Measurements from ENCODE around the gene CNTD1. TPM values are rescaled to one million over a fixed set of nuclear protein-coding genes. Genes with fewer than 3 reads are reported as not detected.

Gene CNTD1, protein sequence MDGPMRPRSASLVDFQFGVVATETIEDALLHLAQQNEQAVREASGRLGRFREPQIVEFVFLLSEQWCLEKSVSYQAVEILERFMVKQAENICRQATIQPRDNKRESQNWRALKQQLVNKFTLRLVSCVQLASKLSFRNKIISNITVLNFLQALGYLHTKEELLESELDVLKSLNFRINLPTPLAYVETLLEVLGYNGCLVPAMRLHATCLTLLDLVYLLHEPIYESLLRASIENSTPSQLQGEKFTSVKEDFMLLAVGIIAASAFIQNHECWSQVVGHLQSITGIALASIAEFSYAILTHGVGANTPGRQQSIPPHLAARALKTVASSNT
- under 1 TPM in 1 of 2 donors, not detected in 1; 0.81 TPM for total RNA-seq
- 1 to 10 TPM in 1 of 2 donors, under 1 TPM in 1; 0.33 to 2.1 TPM for polyA plus RNA-seq
- long read RNA-seq, donor 1, partial matches to known transcripts, result 0 of 1 reads
- long read RNA-seq, donor 1, other reads (novel, unspliced or antisense), result 1 of 1 reads
- long read RNA-seq, donor 2, partial matches to known transcripts, result 0 of 3 reads
- long read RNA-seq, donor 2, other reads (novel, unspliced or antisense), result 3 of 3 reads

DNA sequence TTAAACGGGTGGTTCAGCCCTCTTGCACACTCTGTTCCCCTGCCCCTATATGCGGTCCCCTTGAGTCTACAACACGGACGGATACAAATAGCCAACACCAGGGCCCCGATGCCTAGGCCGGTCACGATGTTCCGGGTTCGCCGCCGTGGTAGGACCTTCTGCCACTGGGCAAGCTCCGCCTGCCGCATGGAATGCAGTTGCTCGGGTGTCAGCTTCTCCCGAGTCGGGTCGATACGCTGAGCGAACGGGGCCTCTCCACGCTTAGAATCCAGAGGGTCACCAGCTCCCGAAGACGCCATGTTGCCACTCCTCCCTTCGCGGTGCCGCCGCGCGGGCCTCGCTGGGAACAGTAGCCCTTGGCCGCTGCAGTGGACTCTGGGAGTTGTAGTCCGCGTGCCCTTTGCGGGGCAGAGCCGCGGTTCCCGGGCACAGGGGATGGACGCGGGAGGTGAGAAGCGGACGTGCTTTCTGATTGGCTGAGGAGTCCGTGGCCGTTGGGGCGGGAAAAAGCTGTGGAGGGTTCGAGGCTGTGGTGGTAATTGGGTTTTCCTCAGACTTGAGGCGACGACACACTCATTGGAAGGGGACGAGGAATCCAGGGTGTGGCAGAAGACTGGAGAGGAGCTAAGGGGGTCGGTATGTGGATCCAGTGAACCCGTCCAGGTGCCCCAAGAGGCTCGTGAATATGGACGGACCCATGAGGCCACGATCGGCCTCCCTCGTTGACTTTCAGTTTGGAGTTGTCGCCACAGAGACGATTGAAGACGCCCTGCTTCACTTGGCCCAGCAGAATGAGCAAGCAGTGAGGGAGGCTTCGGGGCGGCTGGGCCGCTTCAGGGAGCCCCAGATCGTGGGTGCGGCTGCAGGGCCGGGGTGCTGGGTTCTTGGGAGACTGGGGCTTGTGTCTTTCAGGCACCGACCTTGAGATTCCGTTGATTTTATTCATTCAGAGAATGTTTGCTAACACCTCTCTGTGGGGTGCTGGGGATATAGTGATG is at the start of gene CNTD1, which contains the start of gene COA3:
CNTD1 (plus strand) TSS at position 479 of the 998 bp plus-strand sequence; CDS start at position 686, 207 bp downstream.
COA3 (minus strand) TSS at position 322 of the 998 bp plus-strand sequence; CDS start at position 299, 23 bp downstream.
- Histone ChIP-seq H3K4me1 (ENCODE audit: control insufficient read depth in 1 of 2, insufficient read depth in 2 of 2, low read length in 2 of 2) (no peaks in the 10 kb centered on the region), H3K27me3 (ENCODE audit: control insufficient read depth in 1 of 2, insufficient read depth in 2 of 2, low read length in 1 of 2) (no peaks in the 10 kb centered on the region), H3K9me3 (ENCODE audit: control insufficient read depth, low read length) (no peaks in the 10 kb centered on the region), H3K36me3 (ENCODE audit: control insufficient read depth in 1 of 2, insufficient read depth in 2 of 2, low read length in 1 of 2) (no peaks in the 10 kb centered on the region), H3K4me3 (ENCODE audit: low read length in 2 of 2) (peak within 1 kb of the TSS; percentile 41 to 56), H3K27ac (ENCODE audit: low read depth in 1 of 2, low read length in 2 of 2) (no peak within 1 kb of the TSS)
- DNase-seq (peak; percentile 91 to 96), ATAC-seq (ENCODE audit: low FRiP score) (peak; percentile 92)
- intact Hi-C loops (cut with DNase I), result no loop called here
- 26% methylated on average over 66 of the region's 66 CpGs for WGBS, 2 donors

DNA sequence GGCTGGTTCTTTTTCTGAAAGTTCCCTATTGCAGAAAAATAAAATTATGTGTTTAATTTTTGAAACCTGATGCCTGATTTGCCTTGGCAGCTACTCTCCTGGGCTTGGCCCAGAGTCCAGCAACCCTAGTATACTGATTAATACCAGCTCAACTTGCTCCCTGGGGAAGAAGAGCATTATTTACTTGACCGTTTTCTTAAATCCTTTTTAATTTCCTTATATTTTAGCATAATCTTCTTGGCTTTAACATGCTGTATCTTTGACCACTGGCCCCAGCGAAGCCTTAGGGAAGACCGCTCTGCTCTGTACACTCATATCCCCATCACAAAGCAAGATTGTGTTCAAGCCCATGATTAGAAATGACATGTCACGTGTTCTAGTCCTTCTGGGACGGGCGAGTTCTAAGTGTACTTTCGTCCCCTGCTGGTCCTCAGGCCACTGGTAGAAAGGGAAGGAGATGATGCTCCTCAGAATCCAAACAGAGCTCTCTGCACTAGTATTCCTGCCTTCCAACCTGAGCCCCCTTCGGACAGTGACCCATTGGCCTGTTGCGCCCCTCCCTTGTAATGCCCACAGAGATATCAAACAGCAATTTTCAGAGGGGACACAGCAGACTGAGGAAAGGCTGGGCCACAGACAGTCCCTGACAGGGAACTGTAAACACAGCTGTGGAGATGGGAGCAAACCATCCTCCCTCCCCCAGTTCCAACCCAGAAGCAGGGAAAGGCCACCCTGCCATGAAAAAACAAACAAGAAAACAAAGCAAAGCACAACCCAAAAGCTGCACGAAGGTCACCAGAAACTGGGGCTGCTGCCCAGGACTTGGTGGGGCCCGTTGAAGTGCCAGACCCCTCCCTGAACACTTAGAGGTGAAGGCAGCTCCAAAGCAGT is 49.5 kb upstream of the CNTD1 start:
- intact Hi-C loops (cut with DNase I), result no loop called here
- no peaks in the 10 kb centered on the region for H3K27me3 ChIP-seq (ENCODE audit: control insufficient read depth in 1 of 2, insufficient read depth in 2 of 2, low read length in 1 of 2)
- peak; percentile 25 for ATAC-seq (ENCODE audit: low FRiP score)

DNA sequence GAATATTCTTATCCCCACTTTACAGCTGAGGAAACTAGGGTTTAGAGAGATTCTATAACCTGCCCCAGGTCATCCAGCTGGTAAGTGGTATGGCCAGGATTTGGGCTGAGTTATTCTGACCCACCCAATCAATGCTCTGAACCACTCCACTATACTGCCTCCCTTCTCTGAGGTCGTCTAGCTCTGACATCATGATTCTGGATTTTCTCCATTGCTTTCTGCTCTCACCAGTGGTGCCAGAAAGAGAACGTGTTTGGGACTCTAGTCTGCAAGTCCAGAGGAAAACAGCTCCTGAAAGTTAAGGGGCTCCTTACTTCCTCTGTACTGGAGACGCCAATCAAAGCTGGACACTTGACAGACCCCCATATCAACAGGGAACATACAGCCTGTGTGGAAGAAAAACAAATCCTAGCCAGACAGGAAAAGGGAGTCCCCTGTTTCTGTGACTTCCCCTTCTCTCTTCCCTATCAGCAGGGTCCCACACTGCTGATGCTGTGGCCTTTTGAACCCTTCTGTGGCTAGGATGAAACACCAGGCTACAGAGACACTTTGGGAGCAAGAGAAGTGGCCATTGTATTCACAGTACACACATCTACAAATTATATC is 47.8 kb upstream of the CNTD1 start:
- Histone ChIP-seq H3K9me3 (ENCODE audit: control insufficient read depth, low read length) (no peaks in the 10 kb centered on the region), H3K27ac (ENCODE audit: low read depth in 1 of 2, low read length in 2 of 2) (no peak overlapping the region), H3K4me1 (ENCODE audit: control insufficient read depth in 1 of 2, insufficient read depth in 2 of 2, low read length in 2 of 2) (no peaks in the 10 kb centered on the region), H3K36me3 (ENCODE audit: control insufficient read depth in 1 of 2, insufficient read depth in 2 of 2, low read length in 1 of 2) (no peaks in the 10 kb centered on the region), H3K4me3 (ENCODE audit: low read length in 2 of 2) (no peak overlapping the region), H3K27me3 (ENCODE audit: control insufficient read depth in 1 of 2, insufficient read depth in 2 of 2, low read length in 1 of 2) (no peaks in the 10 kb centered on the region)
- intact Hi-C loops (cut with DNase I), result no loop called here
- DNase-seq (no peak), ATAC-seq (ENCODE audit: low FRiP score) (peak; percentile 14)
- 13 to 15% methylated on average over 3 of the region's 3 CpGs for WGBS, 2 donors

More for the DNA sequence above, 49.5 kb upstream of the CNTD1 start:
- no peaks in the 10 kb centered on the region for H3K4me1 ChIP-seq (ENCODE audit: control insufficient read depth in 1 of 2, insufficient read depth in 2 of 2, low read length in 2 of 2)
- DNase-seq, result no peak
- no peaks in the 10 kb centered on the region for H3K9me3 ChIP-seq (ENCODE audit: control insufficient read depth, low read length)
- no peak overlapping the region for H3K27ac ChIP-seq (ENCODE audit: low read depth in 1 of 2, low read length in 2 of 2)
- H3K4me3 ChIP-seq (ENCODE audit: low read length in 2 of 2), result no peak overlapping the region
- no peaks in the 10 kb centered on the region for H3K36me3 ChIP-seq (ENCODE audit: control insufficient read depth in 1 of 2, insufficient read depth in 2 of 2, low read length in 1 of 2)
- 67 to 68% methylated on average over 11 of the region's 11 CpGs for WGBS, 2 donors

DNA sequence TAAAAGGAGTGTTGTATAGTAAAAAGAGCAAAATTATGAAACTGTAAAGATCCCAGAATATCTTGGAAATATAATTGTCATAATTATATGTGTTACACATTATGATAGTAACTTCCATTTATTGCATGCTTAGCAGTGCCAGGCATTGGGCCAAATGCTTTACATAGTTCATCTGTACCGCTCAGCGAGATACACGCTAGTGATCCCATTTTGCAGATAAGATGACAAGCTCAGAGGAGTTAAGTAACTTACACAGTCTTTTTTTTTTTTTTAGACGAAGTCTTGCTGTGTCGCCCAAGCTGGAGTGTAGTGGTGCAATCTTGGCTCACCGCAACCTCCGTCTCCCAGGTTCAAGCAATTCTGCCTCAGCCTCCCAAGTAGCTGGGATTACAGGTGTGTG is 47.0 kb upstream of the CNTD1 start:
- intact Hi-C loops (cut with DNase I), result no loop called here
- DNase-seq, result no peak
- no peak overlapping the region for H3K27ac ChIP-seq (ENCODE audit: low read depth in 1 of 2, low read length in 2 of 2)

GRCh38 chr17:42754782-42755181 is 43.9 kb upstream of the CNTD1 start:
- H3K27ac ChIP-seq (ENCODE audit: low read depth in 1 of 2, low read length in 2 of 2), result no peak overlapping the region
- H3K27me3 ChIP-seq (ENCODE audit: control insufficient read depth in 1 of 2, insufficient read depth in 2 of 2, low read length in 1 of 2), result no peaks in the 10 kb centered on the region
- H3K4me1 ChIP-seq (ENCODE audit: control insufficient read depth in 1 of 2, insufficient read depth in 2 of 2, low read length in 2 of 2), result no peaks in the 10 kb centered on the region
- no peaks in the 10 kb centered on the region for H3K36me3 ChIP-seq (ENCODE audit: control insufficient read depth in 1 of 2, insufficient read depth in 2 of 2, low read length in 1 of 2)
- ATAC-seq (ENCODE audit: low FRiP score) (peak; percentile 82), DNase-seq (peak; percentile 61 to 78)
- H3K9me3 ChIP-seq (ENCODE audit: control insufficient read depth, low read length), result no peaks in the 10 kb centered on the region
- H3K4me3 ChIP-seq (ENCODE audit: low read length in 2 of 2), result no peak overlapping the region
- 71 to 74% methylated on average over 3 of the region's 3 CpGs for WGBS, 2 donors
- intact Hi-C loops (cut with DNase I), result no loop called here

More for the DNA sequence above, 47.0 kb upstream of the CNTD1 start:
- Histone ChIP-seq H3K27me3 (ENCODE audit: control insufficient read depth in 1 of 2, insufficient read depth in 2 of 2, low read length in 1 of 2) (no peaks in the 10 kb centered on the region), H3K9me3 (ENCODE audit: control insufficient read depth, low read length) (no peaks in the 10 kb centered on the region), H3K4me1 (ENCODE audit: control insufficient read depth in 1 of 2, insufficient read depth in 2 of 2, low read length in 2 of 2) (no peaks in the 10 kb centered on the region), H3K36me3 (ENCODE audit: control insufficient read depth in 1 of 2, insufficient read depth in 2 of 2, low read length in 1 of 2) (no peaks in the 10 kb centered on the region), H3K4me3 (ENCODE audit: low read length in 2 of 2) (no peak overlapping the region)
- WGBS, 2 donors, result 47 to 55% methylated on average over 7 of the region's 7 CpGs
- ATAC-seq (ENCODE audit: low FRiP score), result no peak

GRCh38 chr17:42759982-42760651 is 38.5 kb upstream of the CNTD1 start:
- intact Hi-C loops (cut with DNase I), result loop anchor here in 1 of 2 donors (5.0 to 10.0 kb wide), 2 partner anchors 38 to 175 kb away; no protein-coding TSS in a partner anchor
- H3K36me3 ChIP-seq (ENCODE audit: control insufficient read depth in 1 of 2, insufficient read depth in 2 of 2, low read length in 1 of 2), result no peaks in the 10 kb centered on the region
- no peak overlapping the region for H3K4me3 ChIP-seq (ENCODE audit: low read length in 2 of 2)
- DNase-seq (no peak), ATAC-seq (ENCODE audit: low FRiP score) (no peak)
- no peaks in the 10 kb centered on the region for H3K27me3 ChIP-seq (ENCODE audit: control insufficient read depth in 1 of 2, insufficient read depth in 2 of 2, low read length in 1 of 2)
- WGBS, 2 donors, result 51 to 52% methylated on average over 11 of the region's 11 CpGs
- no peaks in the 10 kb centered on the region for H3K4me1 ChIP-seq (ENCODE audit: control insufficient read depth in 1 of 2, insufficient read depth in 2 of 2, low read length in 2 of 2)
- no peak overlapping the region for H3K27ac ChIP-seq (ENCODE audit: low read depth in 1 of 2, low read length in 2 of 2)
- no peaks in the 10 kb centered on the region for H3K9me3 ChIP-seq (ENCODE audit: control insufficient read depth, low read length)
